Renal cortex interstitium (tissue), 15 donors: ENCODE data around the gene ZNF433. TPM values are rescaled to one million over a fixed set of nuclear protein-coding genes. Genes with fewer than 3 reads are reported as not detected.
"Not testable (repeated sequence)": the region's sequence is repeated elsewhere in the genome, so short reads cannot be mapped to it uniquely, and the experiment has no call there.

Experiments used
- DNase-seq, 11 donors: peaks; one replicate each; pipeline ENCODE4 v3.0.0-alpha.2; 2013; ENCODE audit warnings: low read depth in 9 of 11, low spot score in 4 of 11; ENCODE audit errors: extremely low read depth in 1 of 11
- long read RNA-seq, 16 experiments: transcript quantifications; one replicate each; lab custom pipeline, GENCODE V29; 2026
- polyA plus RNA-seq, 3 donors: library from polyadenylated mRNA; unstranded; fragments of 120-200 nt; gene quantifications; one replicate each; pipeline ENCODE4 v1.2.1, GENCODE V29; 2013; ENCODE audit not compliant: insufficient read length in 3 of 3

The ZNF433 gene
- 10 to 100 TPM; 14.3 to 21.8 (median 17.9) TPM for polyA plus RNA-seq
- long read RNA-seq, donor 1, partial matches to known transcripts: 0 of 2 reads
- long read RNA-seq, donor 1, other reads (novel, unspliced or antisense): 0 of 2 reads
- long read RNA-seq, donor 2, partial matches to known transcripts: 0 of 5 reads
- long read RNA-seq, donor 2, other reads (novel, unspliced or antisense): 0 of 5 reads
- long read RNA-seq, donor 3, partial matches to known transcripts: 0 of 4 reads
- long read RNA-seq, donor 3, other reads (novel, unspliced or antisense): 0 of 4 reads
- long read RNA-seq, donor 4, partial matches to known transcripts: 0 of 1 reads
- long read RNA-seq, donor 4, other reads (novel, unspliced or antisense): 0 of 1 reads
- long read RNA-seq, donor 5: 0 reads
- long read RNA-seq, donor 6, partial matches to known transcripts: 0 of 3 reads
- long read RNA-seq, donor 6, other reads (novel, unspliced or antisense): 0 of 3 reads
- long read RNA-seq, donor 7, partial matches to known transcripts: 0 of 3 reads
- long read RNA-seq, donor 7, other reads (novel, unspliced or antisense): 0 of 3 reads
- long read RNA-seq, donor 8: 0 reads
- long read RNA-seq, donor 9, partial matches to known transcripts: 0 of 4 reads
- long read RNA-seq, donor 9, other reads (novel, unspliced or antisense): 0 of 4 reads
- long read RNA-seq, donor 10, partial matches to known transcripts: 0 of 4 reads
- long read RNA-seq, donor 10, other reads (novel, unspliced or antisense): 0 of 4 reads
- long read RNA-seq, donor 11, partial matches to known transcripts: 0 of 7 reads
- long read RNA-seq, donor 11, other reads (novel, unspliced or antisense): 0 of 7 reads
- long read RNA-seq, donor 12, partial matches to known transcripts: 0 of 1 reads
- long read RNA-seq, donor 12, other reads (novel, unspliced or antisense): 0 of 1 reads
- long read RNA-seq, donor 13: 0 reads
- long read RNA-seq, donor 14, partial matches to known transcripts: 0 of 4 reads
- long read RNA-seq, donor 14, other reads (novel, unspliced or antisense): 0 of 4 reads
- long read RNA-seq, donor 15, partial matches to known transcripts: 0 of 2 reads
- long read RNA-seq, donor 15, other reads (novel, unspliced or antisense): 0 of 2 reads
- long read RNA-seq, donor 16, partial matches to known transcripts: 0 of 10 reads
- long read RNA-seq, donor 16, other reads (novel, unspliced or antisense): 0 of 10 reads

- peak in 10 of 11 donors; percentile 86 to 95 (median 90) for DNase-seq
These were observed at the start of gene ZNF433 for GRCh38 chr19:12035220-12036172. Gene ZNF433 (minus strand): TSS chr19:12035679. CDS start chr19:12035539, 140 bp downstream.

- not testable (repeated sequence) for DNase-seq
These were observed 47.9 kb upstream of the ZNF433 start for GRCh38 chr19:12083336-12083735.

- DNase-seq: no peak
These were observed 41.9 kb upstream of the ZNF433 start for GRCh38 chr19:12077375-12077774.

- DNase-seq: not testable (repeated sequence)
These were observed 40.9 kb upstream of the ZNF433 start for GRCh38 chr19:12076331-12076730.

GRCh38 chr19:12075538-12076139, 40.2 kb upstream of the ZNF433 start:
- DNase-seq: no peak

- DNase-seq: peak; percentile 80 to 93 (median 89)
These were observed 29.4 kb upstream of the ZNF433 start, which contains the start of gene ZNF844 for GRCh38 chr19:12064590-12065538. Gene ZNF844 (plus strand): TSS chr19:12064731. CDS start chr19:12064874, 143 bp downstream.

- no peak for DNase-seq
These were observed 20.3 kb upstream of the ZNF433 start for GRCh38 chr19:12055784-12056183.

GRCh38 chr19:12052497-12053169, 17.2 kb upstream of the ZNF433 start, which contains the start of gene ZNF878:
Gene ZNF878 (minus strand): TSS chr19:12052961. CDS start chr19:12052801, 160 bp downstream.
- peak in 10 of 11 donors; percentile 85 to 95 (median 92) for DNase-seq

GRCh38 chr19:12052091-12052496, 16.6 kb upstream of the ZNF433 start:
- no peak for DNase-seq

- no peak for DNase-seq
These were observed 12.4 kb upstream of the ZNF433 start for GRCh38 chr19:12047868-12048267.

- no peak for DNase-seq
These were observed 8.4 kb upstream of the ZNF433 start for GRCh38 chr19:12043752-12044422.

GRCh38 chr19:12042893-12043292, 7.4 kb upstream of the ZNF433 start:
- no peak for DNase-seq

GRCh38 chr19:12034620-12035019, 859 bp downstream of the ZNF433 start:
- DNase-seq: peak in 1 of 11 donors; percentile 18

- peak in 3 of 11 donors; percentile 30 to 32 (median 31) for DNase-seq
These were observed 1.3 kb downstream of the ZNF433 start for GRCh38 chr19:12034198-12034597.

- DNase-seq: no peak
These were observed 19.7 kb downstream of the ZNF433 start for GRCh38 chr19:12015753-12016116.
